WTC11 (cell line): ENCODE data around the gene THY1. TPM values are rescaled to one million over a fixed set of nuclear protein-coding genes. Genes with fewer than 3 reads are reported as not detected.

Source experiments
- ATAC-seq: fragments of 200-7000 bp; cut with Tn5 transposase; 2 replicates; pipeline ENCODE4 v1.10.0; 2021; ENCODE audit warnings: mild to moderate bottlenecking, moderate library complexity
- CTCF ChIA-PET: fragments of 300-600 bp; sonication (Branson Sonifier 250); formaldehyde crosslinking; loops from one replicate; lab custom pipeline; 2021; ENCODE audit warnings: antibody characterized with exemption; lab: Charles Lee
- POLR2A ChIA-PET: fragments of 350-600 bp; sonication (Branson Sonifier 250); formaldehyde crosslinking; loops from one replicate; lab custom pipeline; 2021; ENCODE audit warnings: antibody characterized with exemption; lab: Charles Lee
- DNase-seq: peaks from one replicate; pipeline ENCODE4 v3.0.0; 2021; ENCODE audit warnings: low spot score
- H3K27ac Mint-ChIP-seq: 2 replicates; pipeline ENCODE4 v1.8.0; 2021; ENCODE audit warnings: mixed read lengths
- H3K27me3 Mint-ChIP-seq: 2 replicates; pipeline ENCODE4 v1.8.0; 2021; ENCODE audit warnings: low read depth, mild to moderate bottlenecking, moderate library complexity, mixed read lengths
- H3K36me3 Mint-ChIP-seq: 2 replicates; pipeline ENCODE4 v1.8.0; 2021; ENCODE audit warnings: mixed read lengths
- H3K4me1 Mint-ChIP-seq: 2 replicates; pipeline ENCODE4 v1.8.0; 2022; ENCODE audit warnings: mixed read lengths
- H3K4me3 Mint-ChIP-seq: 2 replicates; pipeline ENCODE4 v1.8.0; 2021; ENCODE audit warnings: mild to moderate bottlenecking, moderate library complexity, mixed read lengths
- H3K9me3 Mint-ChIP-seq: 2 replicates; pipeline ENCODE4 v1.8.0; 2021; ENCODE audit warnings: mixed read lengths
- AFF4 ChIP-seq: sonication (generic); formaldehyde crosslinking; IDR thresholded peaks from 2 replicates; pipeline ENCODE4 v1.8.1; 2023; ENCODE audit warnings: mild to moderate bottlenecking, missing genetic modification reagents, borderline replicate concordance
- ATF6 ChIP-seq: sonication (generic); formaldehyde crosslinking; IDR thresholded peaks from 2 replicates; pipeline ENCODE4 v1.8.1; 2023; ENCODE audit warnings: mild to moderate bottlenecking, missing genetic modification reagents
- CREM ChIP-seq: sonication (generic); formaldehyde crosslinking; IDR thresholded peaks from 2 replicates; pipeline ENCODE4 v1.8.1; 2022; ENCODE audit warnings: mild to moderate bottlenecking, missing genetic modification reagents, moderate library complexity
- FOXK1 ChIP-seq: sonication (generic); formaldehyde crosslinking; IDR thresholded peaks from 2 replicates; pipeline ENCODE4 v1.8.0; 2022; ENCODE audit warnings: mild to moderate bottlenecking, moderate library complexity, missing genetic modification reagents
- HMGXB4 ChIP-seq: sonication (generic); formaldehyde crosslinking; IDR thresholded peaks from 2 replicates; pipeline ENCODE4 v1.8.1; 2023; ENCODE audit warnings: mild to moderate bottlenecking, moderate library complexity, missing genetic modification reagents
- IRF2 ChIP-seq: sonication (generic); formaldehyde crosslinking; IDR thresholded peaks from 2 replicates; pipeline ENCODE4 v1.8.0; 2022; ENCODE audit warnings: low read depth, missing genetic modification reagents, borderline replicate concordance
- MLX ChIP-seq: sonication (generic); formaldehyde crosslinking; IDR thresholded peaks from 2 replicates; pipeline ENCODE4 v1.8.1; 2023; ENCODE audit warnings: mild to moderate bottlenecking, missing genetic modification reagents, moderate library complexity
- MXD4 ChIP-seq: fragments of 250-450 bp; sonication (Bioruptor Pico); IDR thresholded peaks from 2 replicates; pipeline ENCODE4 v1.8.0; 2021; ENCODE audit warnings: mild to moderate bottlenecking, moderate library complexity, borderline replicate concordance
- NFYB ChIP-seq: sonication (generic); formaldehyde crosslinking; conservative IDR thresholded peaks from 2 replicates; pipeline ENCODE4 v1.8.0; 2022; ENCODE audit warnings: low read depth, missing genetic modification reagents
- PRRX2 ChIP-seq: fragments of 250-450 bp; sonication (Bioruptor Pico); IDR thresholded peaks from 2 replicates; pipeline ENCODE4 v1.8.0; 2021; ENCODE audit warnings: mild to moderate bottlenecking
- SMAD3 ChIP-seq: sonication (generic); formaldehyde crosslinking; IDR thresholded peaks from 2 replicates; pipeline ENCODE4 v1.8.0; 2022; ENCODE audit warnings: missing genetic modification reagents, mild to moderate bottlenecking, borderline replicate concordance
- TEAD1 ChIP-seq: sonication (generic); formaldehyde crosslinking; IDR thresholded peaks from 2 replicates; pipeline ENCODE4 v1.8.0; 2022; ENCODE audit warnings: mild to moderate bottlenecking, missing genetic modification reagents
- ZNF121 ChIP-seq: sonication (generic); formaldehyde crosslinking; IDR thresholded peaks from 2 replicates; pipeline ENCODE4 v1.8.0; 2023; ENCODE audit warnings: missing genetic modification reagents
- ZNF232 ChIP-seq: sonication (generic); formaldehyde crosslinking; IDR thresholded peaks from 2 replicates; pipeline ENCODE4 v1.8.0; 2022; ENCODE audit warnings: mild to moderate bottlenecking, missing genetic modification reagents
- ZNF423 ChIP-seq: fragments of 250-450 bp; sonication (Bioruptor Pico); IDR thresholded peaks from 2 replicates; pipeline ENCODE4 v2.1.2; 2022; ENCODE audit warnings: mild to moderate bottlenecking, moderate library complexity
- ZNF425 ChIP-seq: fragments of 250-450 bp; sonication (Bioruptor Pico); conservative IDR thresholded peaks from 2 replicates; pipeline ENCODE4 v1.9.0; 2021; ENCODE audit warnings: mild to moderate bottlenecking
- total RNA-seq: library from RNA; stranded (reverse); gene quantifications from 3 replicates; pipeline ENCODE4 v1.2.3, GENCODE V29; 2021

THY1 gene
- total RNA-seq, 1 experiment from 2014 or later: 325 TPM

GRCh38 chr11:119373059-119373920 is 49.7 kb downstream of the THY1 start (continued):
- no peak for TF ChIP-seq ATF6

GRCh38 chr11:119372260-119373058 is 50.5 kb downstream of the THY1 start:
- TF ChIP-seq ATF6: no peak
- no peak for TF ChIP-seq ZNF232
- no peak for TF ChIP-seq MXD4 (CRISPR knock-in tag)
- no peak for TF ChIP-seq CREM (CRISPR knock-in tag)
- TF ChIP-seq AFF4 (CRISPR knock-in tag): no peak
- TF ChIP-seq ZNF121 (CRISPR knock-in tag): no peak
- no peak for TF ChIP-seq SMAD3 (CRISPR knock-in tag)
- TF ChIP-seq MLX (CRISPR knock-in tag): no peak
- TF ChIP-seq, all 79 proteins: peak for 0
- Mint-ChIP-seq H3K27me3 (no peaks in the 10 kb centered on the region; the same call in 1 of the 2 replicates), H3K9me3 (no peaks in the 10 kb centered on the region), H3K4me3 (no peak overlapping the region), H3K4me1 (peaks cover 69% of the 10 kb centered on the region), H3K27ac (no peak overlapping the region), H3K36me3 (no peaks in the 10 kb centered on the region)
- DNase-seq (no peak), ATAC-seq (no peak)
- POLR2A ChIA-PET: no interaction called here
- CTCF ChIA-PET: interaction anchor here (1.0 to 12.9 kb wide), 10 partner anchors 9 to 228 kb away, joined by 3 to 262 read pairs (median 38); partner anchors contain the start of genes C1QTNF5, MFRP and USP2

- ATAC-seq: no peak
- ChIA-PET CTCF (interaction anchor here (0.9 to 11.0 kb wide), 5 partner anchors 9 to 103 kb away, joined by 3 to 190 read pairs (median 56); partner anchors contain the start of gene C1QTNF5), POLR2A (interaction anchor here (0.8 kb wide), 1 partner anchor 11 kb away, joined by 4 read pairs; no protein-coding TSS in a partner anchor)
- H3K4me1 Mint-ChIP-seq: peaks cover 66% of the 10 kb centered on the region
- no peak for DNase-seq
- no peak overlapping the region for H3K27ac Mint-ChIP-seq
- H3K27me3 Mint-ChIP-seq: no peaks in the 10 kb centered on the region; the same call in 1 of the 2 replicates
- no peaks in the 10 kb centered on the region for H3K36me3 Mint-ChIP-seq
- no peaks in the 10 kb centered on the region for H3K9me3 Mint-ChIP-seq
- no peak overlapping the region for H3K4me3 Mint-ChIP-seq
- no peak for TF ChIP-seq PRRX2 (CRISPR knock-in tag)
- no peak for TF ChIP-seq ZNF423 (CRISPR knock-in tag)
- no peak for TF ChIP-seq IRF2 (CRISPR knock-in tag)
- TF ChIP-seq FOXK1 (CRISPR knock-in tag): no peak
- TF ChIP-seq NFYB (CRISPR knock-in tag): no peak
- no peak for TF ChIP-seq TEAD1
- TF ChIP-seq MXD4 (CRISPR knock-in tag): no peak
- TF ChIP-seq ZNF425 (CRISPR knock-in tag): no peak
- no peak for TF ChIP-seq HMGXB4 (CRISPR knock-in tag)
Observed at GRCh38 chr11:119371778-119372182, 51.2 kb downstream of the THY1 start.
